K562 (cell line): ENCODE results near the gene ARL3. TPM values are rescaled to one million over a fixed set of nuclear protein-coding genes. Genes with fewer than 3 reads are reported as not detected.
A peak's percentile ranks its signal among the peaks of the same experiment; 100 is the strongest.

Experiments
- ATAC-seq: fragments of 200-7000 bp; cut with Tn5 transposase; 3 replicates; pipeline ENCODE4 v1.9.1; 2020; ENCODE audit warnings: moderate library complexity
- BruUV-seq: library from RNA; stranded (reverse); fragments of 400-500 nt; replicated peaks from 2 replicates; lab custom pipeline; 2021; lab: Mats Ljungman, UMichigan
- CTCF ChIA-PET: fragments of 300-600 bp; formaldehyde crosslinking; extraction: SDS; loops from one replicate; lab custom pipeline; 2021; ENCODE audit warnings: low intra/inter-chr PET ratio; lab: Yijun Ruan, JAX
- POLR2A ChIA-PET: fragments of 300-600, 350-650 bp; sonication (Branson Sonifier 250); formaldehyde crosslinking; extraction: SDS; loops from one replicate; lab custom pipeline; 2021; ENCODE audit warnings: antibody characterized with exemption, inconsistent platforms; lab: Yijun Ruan, JAX
- DNase-seq, 4 experiments: peaks; one replicate each; pipeline versions ENCODE4 v3.0.0 to v3.0.0-alpha.2; 2011 to 2018; ENCODE audit warnings: low spot score in 3 of 4, mixed read lengths in 3 of 4; ENCODE audit errors: extremely low read depth in 1 of 4
- FAIRE-seq: peaks from 2 replicates; lab custom pipeline; 2011; peaks lifted over from hg19 to GRCh38; lab: Jason Lieb, UNC
- H2AFZ ChIP-seq: 2 replicates; pipeline ENCODE4 v1.6.0; 2011; ENCODE audit warnings: low read depth, low read length, control low read depth, inconsistent platforms
- H3K27ac ChIP-seq: fragments of 200-600 bp; 3 replicates; pipeline ENCODE4 v1.8.0; 2011; ENCODE audit warnings: low read depth, mild to moderate bottlenecking, control low read depth, inconsistent platforms, low read length, moderate library complexity, mixed read lengths; ENCODE audit errors: extremely low read depth
- H3K27me3 ChIP-seq, 2 experiments: fragments of 300-600 bp in 1 of 2; 2 replicates in 1 of 2; 3 replicates in 1 of 2; pipeline versions ENCODE4 v1.6.0 to v1.8.0; 2011; ENCODE audit warnings: inconsistent platforms in 2 of 2, low read length in 2 of 2, mild to moderate bottlenecking in 1 of 2, mixed read lengths in 1 of 2, moderate library complexity in 1 of 2; ENCODE audit not compliant: control insufficient read depth in 2 of 2, insufficient read depth in 2 of 2
- H3K36me3 ChIP-seq: fragments of 300-600 bp; 3 replicates; pipeline ENCODE4 v1.8.0; 2011; ENCODE audit warnings: mild to moderate bottlenecking, low read length, inconsistent platforms; ENCODE audit not compliant: control insufficient read depth, insufficient read depth
- H3K4me1 ChIP-seq, 2 experiments: fragments of 200-600 bp in 1 of 2; replicated peaks in 1 of 2; 2 replicates in 1 of 2; 3 replicates in 1 of 2; pipeline versions ENCODE4 v1.5.1 to v1.8.0; 2011; ENCODE audit warnings: inconsistent platforms in 2 of 2, low read length in 2 of 2, mild to moderate bottlenecking in 1 of 2, mixed read lengths in 1 of 2, moderate library complexity in 1 of 2; ENCODE audit not compliant: control insufficient read depth in 2 of 2, insufficient read depth in 2 of 2
- H3K4me2 ChIP-seq: 2 replicates; pipeline ENCODE4 v1.6.1; 2011; ENCODE audit warnings: low read length, control low read depth, inconsistent platforms, mixed read lengths; ENCODE audit not compliant: insufficient read depth
- H3K4me3 ChIP-seq: fragments of 200-600 bp; sonication (generic), shearing (Covaris generic); 2 replicates; pipeline ENCODE4 v1.5.1; 2016; ENCODE audit warnings: control low read depth, inconsistent platforms
- H3K79me2 ChIP-seq: fragments of 200-600 bp; 3 replicates; pipeline ENCODE4 v1.8.0; 2011; ENCODE audit warnings: low read length, inconsistent platforms; ENCODE audit not compliant: control insufficient read depth, insufficient read depth
- H3K9ac ChIP-seq, 2 experiments: 2 replicates each; pipeline versions ENCODE4 v1.6.0 to v1.6.1; 2011; ENCODE audit warnings: low read depth in 2 of 2, low read length in 2 of 2, control low read depth in 1 of 2, inconsistent platforms in 1 of 2, mild to moderate bottlenecking in 1 of 2, mixed read lengths in 1 of 2; ENCODE audit not compliant: insufficient read depth in 1 of 2
- H3K9me1 ChIP-seq: one replicate; pipeline ENCODE4 v1.6.0; 2011; ENCODE audit warnings: inconsistent platforms, mild to moderate bottlenecking, low read length, moderate library complexity; ENCODE audit not compliant: control insufficient read depth, insufficient read depth
- H3K9me3 ChIP-seq: replicated peaks from 2 replicates; pipeline ENCODE4 v1.5.1; 2011; ENCODE audit warnings: low read depth, low read length, inconsistent platforms; ENCODE audit not compliant: control insufficient read depth, insufficient read depth
- H4K20me1 ChIP-seq: replicated peaks from 2 replicates; pipeline ENCODE4 v1.6.1; 2011; ENCODE audit warnings: low read length, inconsistent platforms, mixed read lengths; ENCODE audit not compliant: control insufficient read depth, insufficient read depth
- BDP1 ChIP-seq: IDR thresholded peaks from 3 replicates; pipeline ENCODE4 v1.6.1; 2011; ENCODE audit not compliant: insufficient read length, insufficient read depth
- L3MBTL2 ChIP-seq: fragments of 450-650 bp; IDR thresholded peaks from 2 replicates; pipeline ENCODE4 v1.6.1; 2016; ENCODE audit warnings: mild to moderate bottlenecking, moderate library complexity
- LEF1 ChIP-seq: fragments of 450-650 bp; IDR thresholded peaks from 2 replicates; pipeline ENCODE4 v1.6.1; 2016; ENCODE audit warnings: mild to moderate bottlenecking
- PHB ChIP-seq: fragments of 250-450 bp; sonication (Bioruptor Pico); IDR thresholded peaks from 2 replicates; pipeline ENCODE4 v1.5.0; 2021
- SOX6 ChIP-seq: fragments of 450-650 bp; IDR thresholded peaks from 2 replicates; pipeline ENCODE4 v1.6.1; 2014; ENCODE audit warnings: mild to moderate bottlenecking
- THRAP3 ChIP-seq: fragments of 450-650 bp; IDR thresholded peaks from 2 replicates; pipeline ENCODE4 v1.6.1; 2016; ENCODE audit warnings: mild to moderate bottlenecking, inconsistent platforms, borderline replicate concordance
- ZNF140 ChIP-seq: fragments of 250-450 bp; sonication (Bioruptor Pico); IDR thresholded peaks from 2 replicates; pipeline ENCODE4 v1.8.0; 2021; ENCODE audit warnings: moderate library complexity, mild to moderate bottlenecking, inconsistent platforms
- ZNF551 ChIP-seq: fragments of 250-450 bp; sonication (Bioruptor Pico); IDR thresholded peaks from 2 replicates; pipeline ENCODE4 v1.5.0; 2021; ENCODE audit warnings: mild to moderate bottlenecking, moderate library complexity
- WGBS: fragments of 100-300 bp; shearing (Covaris generic); methylation state at CpG from one replicate; pipeline ENCODE4 v1.1.6; 2016; ENCODE audit warnings: low coverage, mixed read lengths; ENCODE audit not compliant: insufficient coverage; ENCODE audit errors: missing lambda C conversion rate; 5-methylcytosine and 5-hydroxymethylcytosine counted together
- in situ Hi-C: fragments of 300-500 bp; cut with MboI; formaldehyde crosslinking; loops from 4 replicates; pipeline ENCODE4 v1.15.0; 2018; ENCODE audit warnings: inconsistent platforms, mixed read lengths
- intact Hi-C: fragments of 100-400 bp; cut with micrococcal nuclease; formaldehyde crosslinking; loops from 2 replicates; pipeline ENCODE4 v1.14.2; 2022
- polyA plus RNA-seq, 8 experiments: library from polyadenylated mRNA; depleted of rRNA in 4 of 8; stranded (reverse) in 5 of 8; unstranded in 3 of 8; fragments of >200 nt; fragmentation: Nextera tagmentation in 2 of 8; fragmentation: Illumina TruSeq in 1 of 8; extraction: Ambion mirVana in 2 of 8; extraction: Trizol in 1 of 8; gene quantifications; 2 replicates each; pipeline versions ENCODE4 v1.2.1 to v1.2.3, GENCODE V29; 2011 to 2014; ENCODE audit warnings: inconsistent platforms in 1 of 8, missing spikeins in 1 of 8
- total RNA-seq, 7 experiments: library from RNA; depleted of rRNA in 6 of 7; stranded (reverse); fragments of >200 nt in 6 of 7; fragmentation: Illumina TruSeq in 2 of 7; extraction: Trizol in 2 of 7; gene quantifications; 2 replicates each; pipeline versions ENCODE4 v1.2.1 to v1.2.3, GENCODE V29; 2011 to 2021; ENCODE audit warnings: low replicate concordance in 1 of 7
- TF ChIP-seq, protein P1 (sequence below): sonication (generic); formaldehyde crosslinking; IDR thresholded peaks from 2 replicates; pipeline ENCODE4 v1.8.0; 2022; ENCODE audit warnings: mild to moderate bottlenecking, missing genetic modification reagents
- TF ChIP-seq, protein P2 (sequence below): fragments of 450-650 bp; IDR thresholded peaks from 2 replicates; pipeline ENCODE4 v1.6.1; 2016; ENCODE audit warnings: mild to moderate bottlenecking, moderate library complexity

ARL3 gene
- total and polyA plus RNA-seq, 9 of the 15 experiments (the other 6 are each of a cell fraction or from before 2014, with no cell fraction given), result 2.9 to 8.9 (median 4.8) TPM

DNA sequence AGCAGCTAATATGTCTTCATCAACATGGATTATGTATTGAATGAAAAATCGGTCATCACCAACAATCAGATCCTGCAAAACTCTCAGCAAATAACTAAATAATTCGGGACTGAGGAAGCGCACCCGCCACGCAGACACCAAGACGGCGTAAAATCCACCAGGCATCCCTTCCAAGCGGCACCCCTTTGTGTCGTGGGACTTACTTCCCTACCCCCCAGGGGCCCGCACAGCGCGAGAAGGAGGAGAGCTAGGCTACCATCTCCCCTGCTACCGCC lies 721 bp downstream of the ARL3 start (continued):
- TF ChIP-seq, protein P1, sequence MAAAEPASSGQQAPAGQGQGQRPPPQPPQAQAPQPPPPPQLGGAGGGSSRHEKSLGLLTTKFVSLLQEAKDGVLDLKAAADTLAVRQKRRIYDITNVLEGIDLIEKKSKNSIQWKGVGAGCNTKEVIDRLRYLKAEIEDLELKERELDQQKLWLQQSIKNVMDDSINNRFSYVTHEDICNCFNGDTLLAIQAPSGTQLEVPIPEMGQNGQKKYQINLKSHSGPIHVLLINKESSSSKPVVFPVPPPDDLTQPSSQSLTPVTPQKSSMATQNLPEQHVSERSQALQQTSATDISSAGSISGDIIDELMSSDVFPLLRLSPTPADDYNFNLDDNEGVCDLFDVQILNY, result no peak
- TF ChIP-seq SOX6, result 0 out of 2 replicates have a peak, but pooled peaks have one; percentile 12
- TF ChIP-seq ZNF551, result no peak

- in situ Hi-C loops, result no loop called here
- Histone ChIP-seq H3K27me3 (no peaks in the 10 kb centered on the region), H3K36me3 (peaks cover 14% of the 10 kb centered on the region; the same call in 2 of the 3 replicates), H3K9ac (peak overlapping the region; percentile 71 to 91), H3K4me3 (peak overlapping the region; percentile 95), H2AFZ (peak overlapping the region; percentile 83), H3K79me2 (peaks cover 67% of the 10 kb centered on the region), H3K9me1 (no peaks in the 10 kb centered on the region), H3K9me3 (no peaks in the 10 kb centered on the region), H4K20me1 (no peaks in the 10 kb centered on the region), H3K27ac (peak overlapping the region; percentile 83), H3K4me2 (peak overlapping the region; percentile 85), H3K4me1 (peaks cover 16% of the 10 kb centered on the region in 2 experiments; a peak in 3 of 5 replicates)
- intact Hi-C loops, result loop anchor here (5.0 kb wide), 2 partner anchors 41 to 66 kb away; no protein-coding TSS in a partner anchor
- WGBS, result 1% methylated on average over 8 of the region's 8 CpGs
- POLR2A ChIA-PET, result interaction anchor here (0.7 to 1.6 kb wide), 4 partner anchors 12 to 205 kb away, joined by 3 to 5 read pairs (median 4); partner anchors contain the start of genes CNNM2 and TRIM8
- FAIRE-seq (no peak), ATAC-seq (no peak), DNase-seq (no peak)
- TSS peak; percentile 62 for BruUV-seq
- CTCF ChIA-PET, result no interaction called here
- TF ChIP-seq THRAP3 (no peak), ZNF140 (CRISPR knock-in tag) (no peak), LEF1 (no peak), PHB (CRISPR knock-in tag) (no peak), BDP1 (no peak), L3MBTL2 (no peak)
- TF ChIP-seq, protein P2, sequence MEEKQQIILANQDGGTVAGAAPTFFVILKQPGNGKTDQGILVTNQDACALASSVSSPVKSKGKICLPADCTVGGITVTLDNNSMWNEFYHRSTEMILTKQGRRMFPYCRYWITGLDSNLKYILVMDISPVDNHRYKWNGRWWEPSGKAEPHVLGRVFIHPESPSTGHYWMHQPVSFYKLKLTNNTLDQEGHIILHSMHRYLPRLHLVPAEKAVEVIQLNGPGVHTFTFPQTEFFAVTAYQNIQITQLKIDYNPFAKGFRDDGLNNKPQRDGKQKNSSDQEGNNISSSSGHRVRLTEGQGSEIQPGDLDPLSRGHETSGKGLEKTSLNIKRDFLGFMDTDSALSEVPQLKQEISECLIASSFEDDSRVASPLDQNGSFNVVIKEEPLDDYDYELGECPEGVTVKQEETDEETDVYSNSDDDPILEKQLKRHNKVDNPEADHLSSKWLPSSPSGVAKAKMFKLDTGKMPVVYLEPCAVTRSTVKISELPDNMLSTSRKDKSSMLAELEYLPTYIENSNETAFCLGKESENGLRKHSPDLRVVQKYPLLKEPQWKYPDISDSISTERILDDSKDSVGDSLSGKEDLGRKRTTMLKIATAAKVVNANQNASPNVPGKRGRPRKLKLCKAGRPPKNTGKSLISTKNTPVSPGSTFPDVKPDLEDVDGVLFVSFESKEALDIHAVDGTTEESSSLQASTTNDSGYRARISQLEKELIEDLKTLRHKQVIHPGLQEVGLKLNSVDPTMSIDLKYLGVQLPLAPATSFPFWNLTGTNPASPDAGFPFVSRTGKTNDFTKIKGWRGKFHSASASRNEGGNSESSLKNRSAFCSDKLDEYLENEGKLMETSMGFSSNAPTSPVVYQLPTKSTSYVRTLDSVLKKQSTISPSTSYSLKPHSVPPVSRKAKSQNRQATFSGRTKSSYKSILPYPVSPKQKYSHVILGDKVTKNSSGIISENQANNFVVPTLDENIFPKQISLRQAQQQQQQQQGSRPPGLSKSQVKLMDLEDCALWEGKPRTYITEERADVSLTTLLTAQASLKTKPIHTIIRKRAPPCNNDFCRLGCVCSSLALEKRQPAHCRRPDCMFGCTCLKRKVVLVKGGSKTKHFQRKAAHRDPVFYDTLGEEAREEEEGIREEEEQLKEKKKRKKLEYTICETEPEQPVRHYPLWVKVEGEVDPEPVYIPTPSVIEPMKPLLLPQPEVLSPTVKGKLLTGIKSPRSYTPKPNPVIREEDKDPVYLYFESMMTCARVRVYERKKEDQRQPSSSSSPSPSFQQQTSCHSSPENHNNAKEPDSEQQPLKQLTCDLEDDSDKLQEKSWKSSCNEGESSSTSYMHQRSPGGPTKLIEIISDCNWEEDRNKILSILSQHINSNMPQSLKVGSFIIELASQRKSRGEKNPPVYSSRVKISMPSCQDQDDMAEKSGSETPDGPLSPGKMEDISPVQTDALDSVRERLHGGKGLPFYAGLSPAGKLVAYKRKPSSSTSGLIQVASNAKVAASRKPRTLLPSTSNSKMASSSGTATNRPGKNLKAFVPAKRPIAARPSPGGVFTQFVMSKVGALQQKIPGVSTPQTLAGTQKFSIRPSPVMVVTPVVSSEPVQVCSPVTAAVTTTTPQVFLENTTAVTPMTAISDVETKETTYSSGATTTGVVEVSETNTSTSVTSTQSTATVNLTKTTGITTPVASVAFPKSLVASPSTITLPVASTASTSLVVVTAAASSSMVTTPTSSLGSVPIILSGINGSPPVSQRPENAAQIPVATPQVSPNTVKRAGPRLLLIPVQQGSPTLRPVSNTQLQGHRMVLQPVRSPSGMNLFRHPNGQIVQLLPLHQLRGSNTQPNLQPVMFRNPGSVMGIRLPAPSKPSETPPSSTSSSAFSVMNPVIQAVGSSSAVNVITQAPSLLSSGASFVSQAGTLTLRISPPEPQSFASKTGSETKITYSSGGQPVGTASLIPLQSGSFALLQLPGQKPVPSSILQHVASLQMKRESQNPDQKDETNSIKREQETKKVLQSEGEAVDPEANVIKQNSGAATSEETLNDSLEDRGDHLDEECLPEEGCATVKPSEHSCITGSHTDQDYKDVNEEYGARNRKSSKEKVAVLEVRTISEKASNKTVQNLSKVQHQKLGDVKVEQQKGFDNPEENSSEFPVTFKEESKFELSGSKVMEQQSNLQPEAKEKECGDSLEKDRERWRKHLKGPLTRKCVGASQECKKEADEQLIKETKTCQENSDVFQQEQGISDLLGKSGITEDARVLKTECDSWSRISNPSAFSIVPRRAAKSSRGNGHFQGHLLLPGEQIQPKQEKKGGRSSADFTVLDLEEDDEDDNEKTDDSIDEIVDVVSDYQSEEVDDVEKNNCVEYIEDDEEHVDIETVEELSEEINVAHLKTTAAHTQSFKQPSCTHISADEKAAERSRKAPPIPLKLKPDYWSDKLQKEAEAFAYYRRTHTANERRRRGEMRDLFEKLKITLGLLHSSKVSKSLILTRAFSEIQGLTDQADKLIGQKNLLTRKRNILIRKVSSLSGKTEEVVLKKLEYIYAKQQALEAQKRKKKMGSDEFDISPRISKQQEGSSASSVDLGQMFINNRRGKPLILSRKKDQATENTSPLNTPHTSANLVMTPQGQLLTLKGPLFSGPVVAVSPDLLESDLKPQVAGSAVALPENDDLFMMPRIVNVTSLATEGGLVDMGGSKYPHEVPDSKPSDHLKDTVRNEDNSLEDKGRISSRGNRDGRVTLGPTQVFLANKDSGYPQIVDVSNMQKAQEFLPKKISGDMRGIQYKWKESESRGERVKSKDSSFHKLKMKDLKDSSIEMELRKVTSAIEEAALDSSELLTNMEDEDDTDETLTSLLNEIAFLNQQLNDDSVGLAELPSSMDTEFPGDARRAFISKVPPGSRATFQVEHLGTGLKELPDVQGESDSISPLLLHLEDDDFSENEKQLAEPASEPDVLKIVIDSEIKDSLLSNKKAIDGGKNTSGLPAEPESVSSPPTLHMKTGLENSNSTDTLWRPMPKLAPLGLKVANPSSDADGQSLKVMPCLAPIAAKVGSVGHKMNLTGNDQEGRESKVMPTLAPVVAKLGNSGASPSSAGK, result no peak
Observed at GRCh38 chr10:102712843-102713538, 1.2 kb downstream of the ARL3 start.
